ENCODE results near the gene XRN2.

DNA sequence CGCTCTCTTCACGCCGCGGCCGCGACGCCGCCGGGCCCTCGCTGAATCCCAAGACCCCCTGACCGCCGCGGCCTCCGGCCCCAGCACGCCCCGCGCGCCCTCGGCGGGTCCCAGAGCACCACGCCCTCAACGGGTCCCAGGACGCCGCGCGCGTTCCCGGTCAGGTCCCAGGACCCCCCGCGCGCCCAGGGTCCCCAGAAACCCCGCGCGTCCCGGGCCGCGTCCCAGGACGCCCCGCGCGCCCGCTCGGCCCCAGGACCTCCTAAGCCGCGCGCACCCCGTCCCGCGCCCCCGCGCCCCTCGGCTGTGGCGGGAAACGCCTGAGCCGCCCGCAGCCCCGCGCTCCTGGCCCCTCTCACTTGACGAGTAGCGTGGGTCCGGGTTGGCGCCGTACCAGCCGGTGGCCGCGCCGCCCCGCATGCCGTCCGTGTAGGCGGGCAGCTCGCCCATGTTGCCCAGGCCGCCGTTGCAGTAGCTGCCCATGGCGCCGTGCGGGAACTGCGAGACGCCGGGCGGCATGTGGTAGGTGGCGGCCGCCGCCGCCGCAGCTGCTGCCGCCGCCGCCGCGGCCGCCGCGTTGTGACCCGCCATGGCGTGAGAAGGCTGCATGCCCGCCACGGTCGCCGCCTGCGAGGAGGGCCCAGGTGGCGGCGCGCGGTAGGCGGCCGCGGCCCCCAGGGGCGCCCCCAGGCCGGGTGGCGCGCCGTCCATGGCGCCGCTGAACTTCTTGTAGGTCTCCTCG is 93.6 kb downstream of the XRN2 start:
- no peak for TF ChIP-seq POLR2A (IDR thresholded peaks at IDR 0.05)
- TF ChIP-seq, protein P1, sequence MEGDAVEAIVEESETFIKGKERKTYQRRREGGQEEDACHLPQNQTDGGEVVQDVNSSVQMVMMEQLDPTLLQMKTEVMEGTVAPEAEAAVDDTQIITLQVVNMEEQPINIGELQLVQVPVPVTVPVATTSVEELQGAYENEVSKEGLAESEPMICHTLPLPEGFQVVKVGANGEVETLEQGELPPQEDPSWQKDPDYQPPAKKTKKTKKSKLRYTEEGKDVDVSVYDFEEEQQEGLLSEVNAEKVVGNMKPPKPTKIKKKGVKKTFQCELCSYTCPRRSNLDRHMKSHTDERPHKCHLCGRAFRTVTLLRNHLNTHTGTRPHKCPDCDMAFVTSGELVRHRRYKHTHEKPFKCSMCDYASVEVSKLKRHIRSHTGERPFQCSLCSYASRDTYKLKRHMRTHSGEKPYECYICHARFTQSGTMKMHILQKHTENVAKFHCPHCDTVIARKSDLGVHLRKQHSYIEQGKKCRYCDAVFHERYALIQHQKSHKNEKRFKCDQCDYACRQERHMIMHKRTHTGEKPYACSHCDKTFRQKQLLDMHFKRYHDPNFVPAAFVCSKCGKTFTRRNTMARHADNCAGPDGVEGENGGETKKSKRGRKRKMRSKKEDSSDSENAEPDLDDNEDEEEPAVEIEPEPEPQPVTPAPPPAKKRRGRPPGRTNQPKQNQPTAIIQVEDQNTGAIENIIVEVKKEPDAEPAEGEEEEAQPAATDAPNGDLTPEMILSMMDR (IDR thresholded peaks at IDR 0.05) = no peak

Measured in ovary (tissue), 3 donors.